Measurements from ENCODE around the gene ARHGEF10L.

Gene ARHGEF10L

GRCh38 chr1:17514776-17515175 lies 24.7 kb upstream of the ARHGEF10L start:
- H3K27me3 Mint-ChIP-seq, result peaks cover 3% of the 10 kb centered on the region
- no peak overlapping the region for H3K27ac Mint-ChIP-seq
- H3K4me1 Mint-ChIP-seq, result no peaks in the 10 kb centered on the region
- H3K4me3 Mint-ChIP-seq, result no peak overlapping the region
- H3K36me3 Mint-ChIP-seq, result no peaks in the 10 kb centered on the region
- no peaks in the 10 kb centered on the region for H3K9me3 Mint-ChIP-seq

- Mint-ChIP-seq H3K27me3 (peaks cover 3% of the 10 kb centered on the region), H3K36me3 (no peaks in the 10 kb centered on the region), H3K4me3 (no peak overlapping the region), H3K9me3 (no peaks in the 10 kb centered on the region), H3K4me1 (no peaks in the 10 kb centered on the region), H3K27ac (no peak overlapping the region)
Measured at GRCh38 chr1:17515902-17516301, 23.6 kb upstream of the ARHGEF10L start.

GRCh38 chr1:17516303-17517214 lies 22.9 kb upstream of the ARHGEF10L start:
- Mint-ChIP-seq H3K4me3 (no peak overlapping the region), H3K27me3 (peaks cover 3% of the 10 kb centered on the region), H3K36me3 (no peaks in the 10 kb centered on the region), H3K9me3 (no peaks in the 10 kb centered on the region), H3K4me1 (no peaks in the 10 kb centered on the region), H3K27ac (no peak overlapping the region)

- Mint-ChIP-seq H3K9me3 (no peaks in the 10 kb centered on the region), H3K27me3 (peaks cover 4% of the 10 kb centered on the region), H3K36me3 (no peaks in the 10 kb centered on the region), H3K4me1 (no peaks in the 10 kb centered on the region), H3K27ac (no peak overlapping the region), H3K4me3 (no peak overlapping the region)
Measured at GRCh38 chr1:17520041-17520440, 19.5 kb upstream of the ARHGEF10L start.

- Mint-ChIP-seq H3K27ac (no peak overlapping the region), H3K4me3 (no peak overlapping the region), H3K27me3 (peaks cover 4% of the 10 kb centered on the region), H3K9me3 (no peaks in the 10 kb centered on the region), H3K36me3 (no peaks in the 10 kb centered on the region), H3K4me1 (no peaks in the 10 kb centered on the region)
Measured at GRCh38 chr1:17520473-17521319, 18.8 kb upstream of the ARHGEF10L start.

- H3K9me3 Mint-ChIP-seq, result no peaks in the 10 kb centered on the region
- no peak overlapping the region for H3K4me3 Mint-ChIP-seq
- H3K27me3 Mint-ChIP-seq, result peaks cover 2% of the 10 kb centered on the region
- no peak overlapping the region for H3K27ac Mint-ChIP-seq
- no peaks in the 10 kb centered on the region for H3K36me3 Mint-ChIP-seq
- no peaks in the 10 kb centered on the region for H3K4me1 Mint-ChIP-seq
Measured at GRCh38 chr1:17521946-17522612, 17.4 kb upstream of the ARHGEF10L start.

- no peaks in the 10 kb centered on the region for H3K36me3 Mint-ChIP-seq
- no peaks in the 10 kb centered on the region for H3K9me3 Mint-ChIP-seq
- H3K4me3 Mint-ChIP-seq, result no peak overlapping the region
- H3K4me1 Mint-ChIP-seq, result no peaks in the 10 kb centered on the region
- H3K27ac Mint-ChIP-seq, result no peak overlapping the region
- H3K27me3 Mint-ChIP-seq, result peaks cover 2% of the 10 kb centered on the region
Measured at GRCh38 chr1:17523321-17524041, 16.0 kb upstream of the ARHGEF10L start.

- no peaks in the 10 kb centered on the region for H3K4me1 Mint-ChIP-seq
Measured at GRCh38 chr1:17524645-17525044, 14.9 kb upstream of the ARHGEF10L start.

GRCh38 chr1:17525996-17526686 lies 13.4 kb upstream of the ARHGEF10L start:
- H3K9me3 Mint-ChIP-seq, result no peaks in the 10 kb centered on the region
- no peak overlapping the region for H3K27ac Mint-ChIP-seq
- peaks cover 6% of the 10 kb centered on the region for H3K27me3 Mint-ChIP-seq
- H3K4me1 Mint-ChIP-seq, result no peaks in the 10 kb centered on the region
- no peaks in the 10 kb centered on the region for H3K36me3 Mint-ChIP-seq
- H3K4me3 Mint-ChIP-seq, result no peak overlapping the region

More at GRCh38 chr1:17524645-17525044, 14.9 kb upstream of the ARHGEF10L start:
- peaks cover 6% of the 10 kb centered on the region for H3K27me3 Mint-ChIP-seq
- no peak overlapping the region for H3K4me3 Mint-ChIP-seq
- no peaks in the 10 kb centered on the region for H3K9me3 Mint-ChIP-seq
- H3K36me3 Mint-ChIP-seq, result no peaks in the 10 kb centered on the region
- H3K27ac Mint-ChIP-seq, result no peak overlapping the region

- peaks cover 6% of the 10 kb centered on the region for H3K27me3 Mint-ChIP-seq
- H3K4me1 Mint-ChIP-seq, result no peaks in the 10 kb centered on the region
- no peak overlapping the region for H3K4me3 Mint-ChIP-seq
- H3K27ac Mint-ChIP-seq, result no peak overlapping the region
- no peaks in the 10 kb centered on the region for H3K36me3 Mint-ChIP-seq
- no peaks in the 10 kb centered on the region for H3K9me3 Mint-ChIP-seq
Measured at GRCh38 chr1:17527036-17527914, 12.2 kb upstream of the ARHGEF10L start.

GRCh38 chr1:17529381-17529780 lies 10.1 kb upstream of the ARHGEF10L start:
- no peaks in the 10 kb centered on the region for H3K9me3 Mint-ChIP-seq
- H3K27me3 Mint-ChIP-seq, result peaks cover 4% of the 10 kb centered on the region
- H3K27ac Mint-ChIP-seq, result no peak overlapping the region
- H3K36me3 Mint-ChIP-seq, result no peaks in the 10 kb centered on the region
- H3K4me1 Mint-ChIP-seq, result no peaks in the 10 kb centered on the region
- H3K4me3 Mint-ChIP-seq, result no peak overlapping the region

- H3K27me3 Mint-ChIP-seq, result peaks cover 9% of the 10 kb centered on the region
- H3K4me1 Mint-ChIP-seq, result no peaks in the 10 kb centered on the region
- no peak overlapping the region for H3K27ac Mint-ChIP-seq
- H3K36me3 Mint-ChIP-seq, result no peaks in the 10 kb centered on the region
- no peak overlapping the region for H3K4me3 Mint-ChIP-seq
- H3K9me3 Mint-ChIP-seq, result no peaks in the 10 kb centered on the region
Measured at GRCh38 chr1:17531343-17531681, 8.2 kb upstream of the ARHGEF10L start.

GRCh38 chr1:17531682-17532487 lies 7.6 kb upstream of the ARHGEF10L start:
- Mint-ChIP-seq H3K27me3 (peaks cover 12% of the 10 kb centered on the region), H3K4me1 (no peaks in the 10 kb centered on the region), H3K27ac (no peak overlapping the region), H3K9me3 (no peaks in the 10 kb centered on the region), H3K36me3 (no peaks in the 10 kb centered on the region), H3K4me3 (no peak overlapping the region)
